ENCODE data around the gene HEXIM2.
"Not testable (repeated sequence)": the region's sequence is repeated elsewhere in the genome, so short reads cannot be mapped to it uniquely, and the experiment has no call there.

Gene HEXIM2

GRCh38 chr17:45171338-45172231 is 9.9 kb downstream of the HEXIM2 start:
- no peak for DNase-seq

GRCh38 chr17:45172232-45172540 is 10.5 kb downstream of the HEXIM2 start:
- DNase-seq, result no peak

GRCh38 chr17:45172541-45173286 is 11.0 kb downstream of the HEXIM2 start:
- peak; percentile 14 for DNase-seq

GRCh38 chr17:45175759-45176115 is 14.1 kb downstream of the HEXIM2 start:
- no peak for DNase-seq

- no peak for DNase-seq
Measured at GRCh38 chr17:45177563-45177962, 15.9 kb downstream of the HEXIM2 start.

GRCh38 chr17:45184144-45184543 is 22.5 kb downstream of the HEXIM2 start:
- DNase-seq, result no peak

- no peak for DNase-seq
Measured at GRCh38 chr17:45186801-45187354, 25.2 kb downstream of the HEXIM2 start.

GRCh38 chr17:45189009-45189408 is 27.3 kb downstream of the HEXIM2 start:
- DNase-seq, result no peak

GRCh38 chr17:45190503-45191255 is 29.0 kb downstream of the HEXIM2 start:
- DNase-seq, result no peak

GRCh38 chr17:45195424-45195823 is 33.7 kb downstream of the HEXIM2 start:
- no peak for DNase-seq

GRCh38 chr17:45197108-45197507 is 35.4 kb downstream of the HEXIM2 start:
- no peak for DNase-seq

- DNase-seq, result peak; percentile 86
Measured at GRCh38 chr17:45197555-45198334, 36.1 kb downstream of the HEXIM2 start.

GRCh38 chr17:45200701-45201100 is 39.0 kb downstream of the HEXIM2 start:
- DNase-seq, result no peak

- DNase-seq, result no peak
Measured at GRCh38 chr17:45201457-45201856, 39.8 kb downstream of the HEXIM2 start.

- not testable (repeated sequence) for DNase-seq
Measured at GRCh38 chr17:45201880-45202279, 40.2 kb downstream of the HEXIM2 start.

- DNase-seq, result peak; percentile 91
Measured at GRCh38 chr17:45218895-45219661, 57.4 kb downstream of the HEXIM2 start.
